GM18498 (cell line): Measurements from ENCODE around the gene CFTR.

Experiments used
- ATAC-seq: cut with Tn5 transposase; IDR thresholded peaks from one replicate; pipeline ENCODE4 v1.9.1; 2021; ENCODE audit warnings: mild to moderate bottlenecking, moderate library complexity; ENCODE audit not compliant: unreplicated experiment

The CFTR gene

DNA sequence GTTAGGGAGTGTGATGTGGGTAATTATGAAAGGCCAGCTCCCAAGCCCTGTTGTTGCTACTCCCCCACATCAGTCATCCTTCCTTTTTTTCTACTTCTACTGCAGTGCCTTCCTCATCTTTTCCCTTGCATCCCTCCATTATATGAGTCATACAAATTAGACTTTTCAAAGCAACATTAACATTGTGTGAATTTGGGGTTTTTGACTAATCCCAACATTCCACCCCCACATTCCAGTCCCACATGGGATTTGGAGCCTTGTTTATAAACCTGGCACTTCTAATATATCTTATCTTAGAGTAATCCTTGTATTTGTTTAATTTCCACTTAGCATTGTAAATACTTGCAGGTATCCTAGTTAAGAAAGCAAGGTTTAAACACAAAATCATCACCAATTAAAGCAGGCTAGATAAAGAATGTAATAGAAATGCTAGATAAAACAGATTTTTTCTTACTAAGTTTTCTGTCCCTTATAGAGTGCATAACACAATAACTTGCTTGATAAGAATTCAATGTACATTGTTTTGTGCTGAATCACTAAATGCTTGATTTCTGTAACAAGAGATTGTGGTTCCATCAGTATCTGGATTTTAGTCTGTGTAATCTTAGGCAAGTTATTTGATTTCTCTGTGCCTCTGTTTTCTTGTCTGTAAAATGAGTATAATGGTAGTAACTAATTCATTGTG lies 165.8 kb downstream of the CFTR start:
- no peak for ATAC-seq

DNA sequence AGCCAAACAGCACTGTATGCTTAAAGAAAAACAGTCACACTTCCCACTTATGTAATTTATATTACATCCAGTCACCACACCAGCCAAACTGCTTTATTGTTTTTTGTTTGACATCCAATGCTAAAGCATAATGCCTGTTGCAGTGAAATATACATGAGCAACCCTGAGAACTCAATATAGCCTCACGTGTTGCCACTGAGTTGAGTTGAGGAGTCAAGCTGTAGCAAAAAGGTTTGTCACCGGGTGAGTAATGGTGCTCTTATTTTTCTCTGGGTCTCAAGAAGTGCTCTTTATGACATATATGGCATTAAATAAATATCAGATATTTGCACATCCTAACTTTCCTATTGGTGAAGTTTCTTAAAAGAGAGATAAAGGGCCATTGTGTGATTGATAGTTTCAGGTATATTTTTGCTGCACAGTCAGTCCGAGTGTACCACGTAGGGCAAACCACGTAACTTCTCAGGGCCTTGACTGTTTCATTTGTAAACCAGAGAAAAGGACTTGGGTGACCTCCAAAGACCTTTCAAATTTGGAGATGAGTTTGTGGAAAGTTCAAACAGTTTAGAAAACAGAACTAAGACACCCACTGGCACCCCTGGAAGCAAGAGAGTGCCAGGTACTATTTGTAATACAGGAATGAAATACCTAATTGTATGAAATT lies 168.5 kb downstream of the CFTR start:
- no peak for ATAC-seq

DNA sequence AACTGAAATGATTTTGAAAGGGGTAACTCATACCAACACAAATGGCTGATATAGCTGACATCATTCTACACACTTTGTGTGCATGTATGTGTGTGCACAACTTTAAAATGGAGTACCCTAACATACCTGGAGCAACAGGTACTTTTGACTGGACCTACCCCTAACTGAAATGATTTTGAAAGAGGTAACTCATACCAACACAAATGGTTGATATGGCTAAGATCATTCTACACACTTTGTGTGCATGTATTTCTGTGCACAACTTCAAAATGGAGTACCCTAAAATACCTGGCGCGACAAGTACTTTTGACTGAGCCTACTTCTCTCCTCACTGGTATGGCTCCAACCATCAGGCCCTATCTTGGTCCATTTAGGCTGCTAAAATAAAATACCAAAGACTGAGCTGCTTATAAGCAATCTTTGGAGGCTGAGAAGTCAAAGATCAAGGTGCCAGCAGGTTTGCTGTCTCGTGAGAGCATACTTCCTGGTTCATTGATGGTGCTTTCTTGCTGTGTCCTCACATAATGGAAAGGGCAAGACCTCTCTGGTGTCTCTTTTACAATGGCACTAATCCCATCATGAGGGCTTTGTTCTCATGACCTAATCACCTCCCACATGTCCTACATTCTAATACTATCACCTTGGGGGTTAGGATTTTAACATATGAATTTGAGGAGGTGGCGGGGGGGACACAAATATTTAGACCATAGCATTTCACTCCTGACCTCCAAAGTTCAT lies 173.3 kb downstream of the CFTR start:
- no peak for ATAC-seq

DNA sequence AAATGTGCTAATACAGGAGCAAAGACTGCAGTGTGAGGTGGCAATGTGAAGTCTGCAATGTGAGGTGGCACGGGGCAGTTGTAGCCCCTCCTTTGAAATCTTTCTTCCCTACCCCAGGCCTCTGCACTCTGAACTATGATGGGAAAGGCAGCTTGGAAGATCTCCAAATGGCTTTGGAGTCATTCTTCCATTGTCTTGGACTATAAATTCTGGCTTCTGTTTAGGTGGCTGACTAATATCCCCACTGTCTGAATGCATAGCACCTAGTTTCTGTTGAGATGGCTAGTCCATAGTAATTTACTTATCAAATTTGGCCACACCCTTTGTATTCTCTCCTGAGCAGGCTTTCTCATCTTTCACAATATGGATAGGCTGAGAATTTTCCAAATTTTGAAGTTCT lies 175.0 kb downstream of the CFTR start:
- no peak for ATAC-seq

DNA sequence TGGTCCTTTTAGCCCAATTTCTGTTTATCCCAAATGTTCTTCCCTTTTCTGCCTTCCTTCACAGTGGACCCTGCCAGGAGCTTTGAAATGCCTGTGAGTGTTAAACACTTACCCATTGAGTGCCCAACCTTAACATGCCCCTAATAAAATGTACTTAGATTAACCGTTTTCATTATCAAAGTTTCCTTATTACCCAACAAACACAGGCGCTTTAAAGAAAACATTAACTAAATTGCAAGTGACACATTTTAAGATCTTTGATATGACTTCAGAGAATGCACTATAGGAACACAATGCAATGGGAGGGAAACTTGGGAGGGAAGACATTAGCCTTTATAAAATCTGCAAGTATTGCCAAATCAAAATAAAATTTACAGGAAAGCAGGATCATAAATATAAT lies 177.0 kb downstream of the CFTR start:
- ATAC-seq, result no peak

DNA sequence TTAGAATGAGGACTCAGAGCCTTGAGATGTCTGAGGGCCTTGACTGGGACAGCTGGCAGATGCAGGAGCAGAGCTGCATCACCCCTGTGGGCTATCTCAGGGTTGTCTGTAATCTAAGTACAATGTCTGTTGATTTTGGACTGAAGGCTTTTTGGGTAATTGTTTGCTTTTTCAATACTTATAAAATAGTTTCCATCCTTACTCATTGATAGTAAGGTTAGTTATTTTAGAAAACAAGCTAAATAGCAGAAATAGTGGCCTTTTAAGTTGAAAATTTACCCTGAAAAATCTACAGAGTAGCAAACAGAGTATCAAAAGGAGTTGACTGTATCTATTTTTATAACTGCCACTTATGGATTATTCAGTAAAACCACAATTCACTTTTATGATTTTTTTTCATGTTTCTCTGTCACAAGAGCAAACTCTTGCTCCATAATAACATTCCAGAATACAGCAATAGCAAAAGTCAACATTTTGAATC lies 179.7 kb downstream of the CFTR start:
- no peak for ATAC-seq

DNA sequence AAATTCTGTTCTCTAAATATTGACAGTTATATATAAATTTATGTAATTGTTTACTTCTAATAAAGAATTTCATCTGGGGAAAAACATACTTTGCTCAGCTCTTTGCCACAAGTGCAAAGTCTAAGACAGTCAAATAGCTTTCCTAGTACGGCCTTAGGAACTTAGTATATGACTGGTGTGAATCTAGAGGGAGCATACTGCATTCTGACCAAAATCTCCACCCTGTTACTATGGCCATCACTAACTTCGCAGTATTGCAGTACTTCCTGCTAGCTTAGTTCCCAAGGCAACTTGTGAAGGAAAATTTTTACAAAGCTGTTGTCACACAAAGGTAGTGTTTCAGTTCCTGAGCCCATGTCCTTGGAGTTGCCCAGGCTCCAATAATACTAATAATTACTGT lies 181.5 kb downstream of the CFTR start:
- ATAC-seq, result no peak

DNA sequence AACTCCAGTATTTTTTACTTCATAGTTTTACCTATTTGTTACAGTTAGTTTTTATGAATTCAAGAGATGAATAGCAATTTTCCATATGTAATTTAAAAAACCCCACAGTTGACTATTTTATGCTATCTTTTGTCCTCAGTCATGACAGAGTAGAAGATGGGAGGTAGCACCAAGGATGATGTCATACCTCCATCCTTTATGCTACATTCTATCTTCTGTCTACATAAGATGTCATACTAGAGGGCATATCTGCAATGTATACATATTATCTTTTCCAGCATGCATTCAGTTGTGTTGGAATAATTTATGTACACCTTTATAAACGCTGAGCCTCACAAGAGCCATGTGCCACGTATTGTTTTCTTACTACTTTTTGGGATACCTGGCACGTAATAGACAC lies 184.2 kb downstream of the CFTR start:
- no peak for ATAC-seq

DNA sequence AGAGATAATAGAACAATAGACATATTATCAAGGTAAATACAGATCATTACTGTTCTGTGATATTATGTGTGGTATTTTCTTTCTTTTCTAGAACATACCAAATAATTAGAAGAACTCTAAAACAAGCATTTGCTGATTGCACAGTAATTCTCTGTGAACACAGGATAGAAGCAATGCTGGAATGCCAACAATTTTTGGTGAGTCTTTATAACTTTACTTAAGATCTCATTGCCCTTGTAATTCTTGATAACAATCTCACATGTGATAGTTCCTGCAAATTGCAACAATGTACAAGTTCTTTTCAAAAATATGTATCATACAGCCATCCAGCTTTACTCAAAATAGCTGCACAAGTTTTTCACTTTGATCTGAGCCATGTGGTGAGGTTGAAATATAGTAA lies 185.5 kb downstream of the CFTR start:
- ATAC-seq, result no peak

DNA sequence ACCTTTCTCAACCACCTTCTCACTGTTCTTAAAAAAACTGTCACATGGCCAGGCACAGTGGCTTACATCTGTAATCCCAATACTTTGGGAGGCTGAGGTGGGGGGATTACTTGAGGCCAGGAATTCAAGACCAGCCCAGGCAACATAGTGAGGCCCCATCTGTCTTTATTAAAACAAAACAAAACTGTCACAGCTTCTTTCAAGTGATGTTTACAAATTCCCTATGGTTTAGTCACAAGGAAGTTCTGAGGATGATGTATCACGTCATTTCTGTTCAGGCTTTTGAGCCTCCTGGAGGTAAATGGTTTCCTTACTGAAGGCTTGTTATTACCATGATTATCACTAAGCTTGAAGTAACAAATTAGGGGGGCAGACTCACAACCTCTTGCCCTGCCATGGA lies 186.2 kb downstream of the CFTR start:
- no peak for ATAC-seq

DNA sequence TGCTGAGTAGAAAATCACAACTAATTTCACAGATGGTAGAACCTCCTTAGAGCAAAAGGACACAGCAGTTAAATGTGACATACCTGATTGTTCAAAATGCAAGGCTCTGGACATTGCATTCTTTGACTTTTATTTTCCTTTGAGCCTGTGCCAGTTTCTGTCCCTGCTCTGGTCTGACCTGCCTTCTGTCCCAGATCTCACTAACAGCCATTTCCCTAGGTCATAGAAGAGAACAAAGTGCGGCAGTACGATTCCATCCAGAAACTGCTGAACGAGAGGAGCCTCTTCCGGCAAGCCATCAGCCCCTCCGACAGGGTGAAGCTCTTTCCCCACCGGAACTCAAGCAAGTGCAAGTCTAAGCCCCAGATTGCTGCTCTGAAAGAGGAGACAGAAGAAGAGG lies 186.9 kb downstream of the CFTR start:
- no peak for ATAC-seq

DNA sequence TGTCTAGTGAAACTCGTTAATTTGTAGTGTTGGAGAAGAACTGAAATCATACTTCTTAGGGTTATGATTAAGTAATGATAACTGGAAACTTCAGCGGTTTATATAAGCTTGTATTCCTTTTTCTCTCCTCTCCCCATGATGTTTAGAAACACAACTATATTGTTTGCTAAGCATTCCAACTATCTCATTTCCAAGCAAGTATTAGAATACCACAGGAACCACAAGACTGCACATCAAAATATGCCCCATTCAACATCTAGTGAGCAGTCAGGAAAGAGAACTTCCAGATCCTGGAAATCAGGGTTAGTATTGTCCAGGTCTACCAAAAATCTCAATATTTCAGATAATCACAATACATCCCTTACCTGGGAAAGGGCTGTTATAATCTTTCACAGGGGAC lies 187.6 kb downstream of the CFTR start:
- ATAC-seq, result no peak

DNA sequence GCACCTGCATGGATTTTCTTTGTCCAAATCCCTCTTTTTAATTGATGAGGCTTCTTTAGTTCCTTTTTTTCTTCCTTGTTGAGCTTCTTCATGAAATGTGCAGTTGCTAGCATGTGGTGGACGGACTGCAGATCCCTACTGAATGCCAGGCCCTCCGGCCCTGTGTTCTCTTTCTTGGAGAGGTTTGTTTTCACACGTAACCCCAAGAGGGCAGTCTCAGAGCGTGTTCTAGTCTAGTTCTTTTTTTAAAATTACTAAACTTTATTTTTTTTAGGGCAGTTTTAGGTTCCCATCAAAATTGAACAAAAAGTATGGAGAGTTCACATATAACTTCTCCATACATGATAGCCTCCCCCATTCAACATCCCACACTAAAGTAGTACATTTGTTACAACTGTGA lies 190.0 kb downstream of the CFTR start:
- ATAC-seq, result no peak

DNA sequence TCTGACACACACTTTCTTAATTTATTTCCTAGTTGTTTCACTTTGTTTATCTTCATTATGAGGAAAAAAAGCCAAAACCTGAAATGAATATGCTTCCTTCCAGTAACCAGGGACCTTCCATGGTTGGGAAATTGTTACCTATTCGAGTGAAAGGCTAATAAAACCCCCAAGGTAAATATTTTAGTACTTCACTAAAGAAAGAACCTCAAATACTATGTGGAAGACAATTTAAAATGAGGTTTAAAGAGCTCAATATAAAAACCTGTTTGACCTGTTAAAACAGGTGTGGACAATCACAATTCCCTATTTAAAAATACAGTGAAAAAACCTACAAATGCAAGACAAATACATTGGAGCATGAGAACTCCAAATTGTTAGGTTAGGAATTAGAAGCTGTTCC lies 192.6 kb downstream of the CFTR start:
- no peak for ATAC-seq

DNA sequence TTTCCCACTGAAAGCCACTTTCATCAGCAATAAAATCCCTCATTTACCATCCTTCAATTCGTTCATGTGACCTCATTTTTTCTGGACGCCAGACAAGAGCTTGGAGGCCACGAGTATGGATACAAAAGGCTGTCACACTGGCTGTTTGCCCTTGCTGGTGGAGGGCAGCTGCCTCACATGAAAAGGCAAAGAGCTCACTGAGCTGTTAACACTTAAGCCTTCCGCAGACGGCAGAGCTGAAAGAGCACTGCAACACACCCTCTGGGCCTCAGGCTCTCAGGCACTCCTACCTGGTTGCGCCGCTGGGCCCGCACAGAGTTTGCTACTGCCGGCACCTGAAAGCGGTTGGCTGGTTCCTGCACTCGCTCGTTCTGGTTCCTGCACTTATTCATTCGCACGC lies 193.5 kb downstream of the CFTR start:
- no peak for ATAC-seq

DNA sequence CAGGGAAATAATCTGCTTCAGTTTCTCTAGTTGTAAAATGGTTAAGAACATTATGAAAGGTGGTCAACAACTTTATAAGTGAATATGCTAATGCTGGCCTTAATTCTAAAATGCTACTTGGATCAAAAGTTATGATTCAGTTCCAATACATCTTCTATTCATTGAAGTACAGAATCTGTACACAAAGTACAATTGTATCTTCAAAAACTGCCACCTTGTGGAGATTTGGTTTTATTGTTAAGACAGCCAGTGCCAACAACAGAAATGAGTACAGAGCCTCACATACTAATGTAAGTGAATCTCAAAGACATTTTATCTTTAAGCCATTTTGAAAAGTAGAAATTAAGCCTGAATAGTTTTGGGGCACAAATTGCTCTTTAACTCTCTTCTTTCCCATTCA lies 194.0 kb downstream of the CFTR start:
- peak; percentile 61 for ATAC-seq

DNA sequence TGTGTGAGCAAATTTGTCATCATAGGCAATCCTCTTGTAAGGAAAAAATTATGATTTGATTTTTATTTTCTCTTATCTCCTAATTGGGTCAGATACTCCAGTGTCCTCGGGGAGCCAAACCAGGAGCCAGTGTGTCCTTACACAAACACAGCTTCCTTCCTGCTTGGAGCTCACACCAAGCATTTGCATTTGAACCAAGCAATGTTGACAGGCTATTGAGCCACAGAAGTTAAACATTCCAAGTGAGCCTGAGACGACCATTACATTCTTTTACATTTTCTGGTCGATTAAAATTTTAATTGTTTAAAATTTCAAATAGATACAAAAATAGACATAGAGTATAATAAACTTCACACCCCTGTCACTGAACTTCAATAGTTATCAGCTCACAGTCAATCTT lies 194.8 kb downstream of the CFTR start:
- ATAC-seq, result no peak

DNA sequence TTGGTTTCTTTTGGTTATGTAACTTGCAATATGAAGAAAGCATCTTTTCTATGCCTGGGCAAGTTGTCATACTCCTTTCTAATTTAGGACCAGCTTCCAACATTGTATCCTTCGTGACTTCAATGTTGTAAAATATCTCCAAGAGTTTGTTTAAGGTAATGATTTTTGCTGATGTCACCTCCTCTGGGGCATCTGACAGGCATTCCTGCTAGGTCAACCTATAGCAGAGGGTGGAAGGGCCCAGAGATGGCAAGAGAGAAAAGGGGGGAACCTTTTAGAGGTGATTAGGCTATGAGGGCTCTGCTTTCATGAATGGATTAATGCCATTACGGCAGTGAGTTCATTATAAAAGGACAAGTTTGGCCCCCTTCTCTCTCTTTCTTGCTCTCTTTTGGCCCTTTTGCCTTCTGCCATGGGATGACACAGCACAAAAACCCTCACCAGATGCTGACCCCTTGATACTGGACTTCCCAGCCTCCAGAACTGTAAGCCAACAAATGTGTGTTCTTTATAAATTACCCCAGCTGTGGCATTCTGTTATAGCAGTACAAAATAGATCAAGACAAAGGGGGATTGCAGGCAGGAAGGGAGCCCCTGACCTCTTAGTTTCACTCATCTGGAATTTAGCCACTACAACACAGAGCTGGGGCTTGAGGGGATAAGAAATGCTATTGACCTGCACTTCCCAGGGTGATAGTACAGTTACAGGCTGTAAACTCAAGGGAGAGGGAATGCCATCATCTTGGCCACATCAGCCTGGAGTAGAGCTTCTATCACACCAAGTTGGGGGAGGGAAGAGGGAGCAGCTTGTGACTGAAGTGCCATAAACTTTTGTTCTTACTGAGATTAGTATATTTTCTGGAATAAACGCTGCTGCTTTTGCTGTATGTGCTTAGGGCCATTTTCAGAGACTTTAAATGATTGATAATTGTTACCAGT lies 195.9 kb downstream of the CFTR start:
- no peak for ATAC-seq

DNA sequence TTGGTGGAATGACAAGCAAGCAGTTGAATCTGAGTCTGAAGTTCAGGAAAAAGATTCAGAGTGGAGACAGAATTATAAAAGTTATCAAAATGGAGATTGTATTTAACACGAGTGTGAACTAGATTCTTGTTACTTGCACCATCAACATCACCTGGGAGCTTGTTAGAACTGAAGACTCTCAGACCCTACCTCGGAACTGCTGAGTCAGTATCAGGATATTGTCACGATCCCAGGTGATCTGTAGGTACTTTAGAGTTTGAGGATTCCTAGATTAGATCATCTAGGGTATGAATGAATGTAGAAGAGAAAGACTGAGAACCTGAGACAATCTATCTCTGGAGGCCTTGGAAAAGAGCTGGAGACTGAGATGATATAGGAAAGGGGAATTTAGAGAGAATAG lies 199.3 kb downstream of the CFTR start:
- ATAC-seq, result no peak

DNA sequence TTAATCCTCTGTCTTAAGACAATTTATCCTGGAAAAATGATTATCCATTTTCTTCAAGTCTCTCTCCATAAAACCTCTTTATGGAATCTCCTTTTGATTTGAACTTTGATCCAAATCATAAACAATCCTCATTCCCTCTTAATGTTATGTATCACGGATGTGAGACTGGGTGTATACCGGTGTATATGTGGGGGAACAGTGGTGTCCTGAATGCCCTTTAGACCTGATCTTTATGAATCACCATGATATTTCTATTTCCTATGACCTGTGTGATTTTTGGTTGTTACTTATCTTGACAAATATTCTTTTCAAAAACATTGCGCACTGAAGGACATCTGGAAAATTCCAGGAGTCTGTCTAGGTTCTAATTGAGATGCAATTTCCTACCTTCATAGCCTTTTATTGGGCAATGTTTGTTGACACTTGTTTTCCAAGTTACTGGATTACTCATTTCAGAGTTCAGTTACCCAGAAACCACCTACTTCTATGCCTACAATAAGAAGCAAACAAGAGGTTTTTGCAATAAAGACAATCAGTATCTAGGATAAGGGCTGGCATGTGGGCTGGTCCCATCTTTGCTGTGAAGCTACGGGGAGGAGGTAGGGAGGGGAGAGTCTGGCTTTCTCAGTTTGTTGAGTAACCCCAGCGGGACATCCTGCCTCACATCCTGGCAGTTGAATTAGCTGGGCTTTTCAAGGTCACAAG lies 203.0 kb downstream of the CFTR start:
- no peak for ATAC-seq
